ENCODE measurements around the gene BZW1.
A peak's percentile ranks its signal among the peaks of the same experiment; 100 is the strongest.
"Not testable (repeated sequence)": the region's sequence is repeated elsewhere in the genome, so short reads cannot be mapped to it uniquely, and the experiment has no call there.

BZW1 gene

GRCh38 chr2:200791905-200792304 lies 19.8 kb upstream of the BZW1 start:
- no peak for DNase-seq (ENCODE audit: low read depth in 2 of 2)

- DNase-seq (ENCODE audit: low read depth in 2 of 2) = no peak
Observed at GRCh38 chr2:200794143-200794542, 17.6 kb upstream of the BZW1 start.

- DNase-seq (ENCODE audit: low read depth in 2 of 2) = no peak
Observed at GRCh38 chr2:200795028-200795440, 16.7 kb upstream of the BZW1 start.

GRCh38 chr2:200796561-200796960 lies 15.1 kb upstream of the BZW1 start:
- DNase-seq (ENCODE audit: low read depth in 2 of 2) = no peak

- DNase-seq (ENCODE audit: low read depth in 2 of 2) = no peak
Observed at GRCh38 chr2:200797242-200797770, 14.4 kb upstream of the BZW1 start.

GRCh38 chr2:200798514-200798913 lies 13.2 kb upstream of the BZW1 start:
- no peak for DNase-seq (ENCODE audit: low read depth in 2 of 2)

GRCh38 chr2:200800458-200800857 lies 11.3 kb upstream of the BZW1 start:
- DNase-seq (ENCODE audit: low read depth in 2 of 2) = no peak

- not testable (repeated sequence) for DNase-seq (ENCODE audit: low read depth in 2 of 2)
Observed at GRCh38 chr2:200801431-200801830, 10.3 kb upstream of the BZW1 start.

GRCh38 chr2:200809506-200810251 lies 2.0 kb upstream of the BZW1 start:
- no peak for DNase-seq (ENCODE audit: low read depth in 2 of 2)

- DNase-seq (ENCODE audit: low read depth in 2 of 2) = no peak
Observed at GRCh38 chr2:200810252-200810997, 1.3 kb upstream of the BZW1 start.

- peak in 1 of 2 experiments; percentile 4 for DNase-seq (ENCODE audit: low read depth in 2 of 2)
Observed at GRCh38 chr2:200810998-200811332, 745 bp upstream of the BZW1 start.

- DNase-seq (ENCODE audit: low read depth in 2 of 2) = peak; percentile 13 to 49
Observed at GRCh38 chr2:200812122-200813022, 662 bp downstream of the BZW1 start.

- DNase-seq (ENCODE audit: low read depth in 2 of 2) = peak in 1 of 2 experiments; percentile 14
Observed at GRCh38 chr2:200814276-200814815, 2.6 kb downstream of the BZW1 start.

GRCh38 chr2:200814917-200815316 lies 3.2 kb downstream of the BZW1 start:
- DNase-seq (ENCODE audit: low read depth in 2 of 2) = no peak

GRCh38 chr2:200818732-200819131 lies 7.0 kb downstream of the BZW1 start:
- not testable (repeated sequence) for DNase-seq (ENCODE audit: low read depth in 2 of 2)

- DNase-seq (ENCODE audit: low read depth in 2 of 2) = no peak
Observed at GRCh38 chr2:200820573-200821234, 9.0 kb downstream of the BZW1 start.

GRCh38 chr2:200821686-200822245 lies 10.1 kb downstream of the BZW1 start:
- no peak for DNase-seq (ENCODE audit: low read depth in 2 of 2)

- no peak for DNase-seq (ENCODE audit: low read depth in 2 of 2)
Observed at GRCh38 chr2:200828104-200828503, 16.4 kb downstream of the BZW1 start.

- DNase-seq (ENCODE audit: low read depth in 2 of 2) = no peak
Observed at GRCh38 chr2:200828572-200829257, 17.0 kb downstream of the BZW1 start.

- DNase-seq (ENCODE audit: low read depth in 2 of 2) = no peak
Observed at GRCh38 chr2:200829258-200829655, 17.5 kb downstream of the BZW1 start.
